ENCODE measurements around the gene OSBPL6. TPM values are rescaled to one million over a fixed set of nuclear protein-coding genes. Genes with fewer than 3 reads are reported as not detected.

Gene OSBPL6
- total RNA-seq, 2 donors from 2014 or later: 0.42 to 0.67 TPM

Other genes with a start within 250 kb of the OSBPL6 start
- gene PDE11A, start 121.7 kb upstream of the OSBPL6 start, total RNA-seq: not detected
- gene RBM45, start 82.1 kb upstream of the OSBPL6 start, total RNA-seq: 10 to 100 TPM in 1 of 2 donors, 1 to 10 TPM in 1; 6.0 to 10.4 TPM

Data from T-helper 17 cell (primary cell).